MCF 10A (cell line): ENCODE measurements around the gene DUSP16. TPM values are rescaled to one million over a fixed set of nuclear protein-coding genes. Genes with fewer than 3 reads are reported as not detected.

Experiments used
- BruUV-seq: library from RNA; stranded (reverse); fragments of 400-500 nt; replicated peaks from 2 replicates; lab custom pipeline; 2021; lab: Mats Ljungman, UMichigan
- CTCF ChIA-PET: fragments of 300-600 bp; sonication (Branson Sonifier 250); formaldehyde crosslinking; extraction: SDS; loops from one replicate; lab custom pipeline; 2021; ENCODE audit warnings: antibody characterized with exemption, inconsistent platforms; lab: Yijun Ruan, JAX
- POLR2A ChIA-PET: fragments of 300-600, 350-650 bp; sonication (Branson Sonifier 250); formaldehyde crosslinking; extraction: SDS; loops from one replicate; lab custom pipeline; 2020; ENCODE audit warnings: antibody characterized with exemption, inconsistent platforms; lab: Yijun Ruan, JAX
- DNase-seq: peaks from one replicate; pipeline ENCODE4 v3.0.0-alpha.2; 2018; ENCODE audit not compliant: unreplicated experiment
- H3K27ac Mint-ChIP-seq: one replicate; pipeline ENCODE4 v1.8.0; 2022; ENCODE audit warnings: mild to moderate bottlenecking, low read depth, mixed read lengths; ENCODE audit not compliant: unreplicated experiment
- H3K27me3 Mint-ChIP-seq: one replicate; pipeline ENCODE4 v1.8.0; 2022; ENCODE audit warnings: mixed read lengths; ENCODE audit not compliant: insufficient read depth, unreplicated experiment
- H3K36me3 Mint-ChIP-seq: one replicate; pipeline ENCODE4 v1.8.0; 2022; ENCODE audit warnings: mild to moderate bottlenecking, moderate library complexity, mixed read lengths; ENCODE audit not compliant: insufficient read depth, unreplicated experiment
- H3K4me1 Mint-ChIP-seq: one replicate; pipeline ENCODE4 v1.8.0; 2022; ENCODE audit warnings: mixed read lengths; ENCODE audit not compliant: insufficient read depth, unreplicated experiment
- H3K4me3 Mint-ChIP-seq: one replicate; pipeline ENCODE4 v1.8.0; 2022; ENCODE audit warnings: mild to moderate bottlenecking, moderate library complexity, mixed read lengths; ENCODE audit not compliant: unreplicated experiment
- H3K9me3 Mint-ChIP-seq: one replicate; pipeline ENCODE4 v1.8.0; 2022; ENCODE audit warnings: mixed read lengths; ENCODE audit not compliant: unreplicated experiment
- CTCF ChIP-seq: fragments of 200-600 bp; IDR thresholded peaks from one replicate; pipeline ENCODE4 v1.8.0; 2022; ENCODE audit warnings: antibody characterized with exemption, mild to moderate bottlenecking; ENCODE audit not compliant: unreplicated experiment
- intact Hi-C: fragments of 100-400 bp; cut with micrococcal nuclease; formaldehyde crosslinking; loops from 2 replicates; pipeline ENCODE4 v1.14.1; 2022
- total RNA-seq: library from RNA; stranded (reverse); gene quantifications from 2 replicates; pipeline ENCODE4 v1.2.3, GENCODE V29; 2022

The DUSP16 gene
- total RNA-seq, 1 experiment from 2014 or later, result 20.7 TPM

- Mint-ChIP-seq H3K4me1 (peaks cover 23% of the 10 kb centered on the region), H3K36me3 (peaks cover 7% of the 10 kb centered on the region), H3K4me3 (no peak overlapping the region), H3K27ac (no peak overlapping the region), H3K9me3 (no peaks in the 10 kb centered on the region), H3K27me3 (no peaks in the 10 kb centered on the region)
- no TSS peak for BruUV-seq
- DNase-seq, result no peak
- POLR2A ChIA-PET, result interaction anchor here (1.3 to 2.5 kb wide), 3 partner anchors 26 to 118 kb away, joined by 3 to 10 read pairs (median 7); no protein-coding TSS in a partner anchor
- intact Hi-C loops, result no loop called here
- CTCF ChIA-PET, result interaction anchor here (0.5 to 0.6 kb wide), 3 partner anchors 22 to 865 kb away, joined by 3 to 4 read pairs (median 3); no protein-coding TSS in a partner anchor
- no peak for TF ChIP-seq CTCF
These were observed 120.7 kb downstream of the DUSP16 start for GRCh38 chr12:12441843-12442461.

GRCh38 chr12:12441429-12441807 lies 121.2 kb downstream of the DUSP16 start:
- no TSS peak for BruUV-seq
- H3K36me3 Mint-ChIP-seq, result peaks cover 7% of the 10 kb centered on the region
- ChIA-PET CTCF (interaction anchor here (0.5 kb wide), 1 partner anchor 864 kb away, joined by 3 read pairs; no protein-coding TSS in a partner anchor), POLR2A (interaction anchor here (0.6 to 2.5 kb wide), 4 partner anchors 8 to 861 kb away, joined by 4 to 10 read pairs (median 6); no protein-coding TSS in a partner anchor)
- H3K27ac Mint-ChIP-seq, result no peak overlapping the region
- no peak for TF ChIP-seq CTCF
- H3K4me1 Mint-ChIP-seq, result peaks cover 22% of the 10 kb centered on the region
- H3K4me3 Mint-ChIP-seq, result no peak overlapping the region
- intact Hi-C loops, result no loop called here
- no peak for DNase-seq
- no peaks in the 10 kb centered on the region for H3K9me3 Mint-ChIP-seq
- H3K27me3 Mint-ChIP-seq, result no peaks in the 10 kb centered on the region

DNA sequence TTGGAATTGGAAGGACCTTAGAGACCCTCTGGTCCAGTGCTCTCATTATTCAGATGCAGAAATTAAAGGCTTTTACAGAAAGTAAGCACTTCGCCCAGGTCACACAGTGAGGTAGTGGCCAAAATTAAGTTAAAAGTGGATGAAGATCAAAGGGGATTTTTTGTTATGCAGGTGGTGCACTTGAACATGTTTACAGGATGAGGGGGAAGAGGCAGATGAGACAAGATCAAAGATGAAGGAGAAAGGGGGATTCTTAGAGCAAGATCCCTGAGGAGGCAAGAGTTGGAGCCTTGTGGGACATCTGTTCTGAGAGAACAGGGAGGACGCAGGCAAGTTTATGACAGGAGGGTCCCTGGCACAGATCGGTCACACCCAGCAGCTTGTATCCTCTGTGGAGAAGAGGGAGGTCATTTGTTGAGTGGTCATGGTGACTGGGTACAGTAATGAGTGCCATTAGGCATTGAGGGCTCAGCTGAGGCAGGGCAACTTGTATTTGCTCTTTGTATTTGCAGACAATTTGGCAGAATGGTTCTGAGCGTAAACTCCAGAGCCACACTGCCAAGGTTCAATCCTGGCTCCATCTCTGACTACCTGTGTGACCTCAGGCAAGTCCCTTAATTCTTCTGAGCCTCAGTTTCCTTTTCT lies 121.8 kb downstream of the DUSP16 start:
- no peaks in the 10 kb centered on the region for H3K27me3 Mint-ChIP-seq
- ChIA-PET POLR2A (interaction anchor here (0.6 to 2.5 kb wide), 6 partner anchors 8 to 861 kb away, joined by 3 to 10 read pairs (median 6); no protein-coding TSS in a partner anchor), CTCF (interaction anchor here (0.8 kb wide), 1 partner anchor 264 kb away, joined by 4 read pairs; no protein-coding TSS in a partner anchor)
- peaks cover 18% of the 10 kb centered on the region for H3K4me1 Mint-ChIP-seq
- H3K9me3 Mint-ChIP-seq, result no peaks in the 10 kb centered on the region
- no peak for TF ChIP-seq CTCF
- intact Hi-C loops, result no loop called here
- H3K27ac Mint-ChIP-seq, result no peak overlapping the region
- peaks cover 7% of the 10 kb centered on the region for H3K36me3 Mint-ChIP-seq
- no peak overlapping the region for H3K4me3 Mint-ChIP-seq
- DNase-seq, result no peak
- BruUV-seq, result no TSS peak

DNA sequence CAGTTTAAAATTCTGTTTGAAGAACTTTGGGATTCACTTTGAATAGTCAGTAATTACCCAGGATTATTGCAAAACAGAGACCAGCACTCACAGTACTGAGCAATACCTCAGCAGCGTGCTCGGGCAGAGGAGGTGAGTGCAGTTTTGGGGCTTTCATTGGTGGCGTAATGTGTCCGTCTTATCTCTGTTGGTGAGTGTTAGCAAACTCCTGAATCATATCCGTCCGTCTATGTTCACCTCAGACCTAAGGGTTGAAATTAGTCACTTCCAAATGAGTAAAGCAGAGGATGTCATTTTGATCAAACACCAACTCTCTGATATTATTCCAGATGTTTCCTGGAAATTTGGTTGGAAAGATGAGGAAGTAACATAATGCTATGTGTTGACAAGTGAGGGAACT lies 123.0 kb downstream of the DUSP16 start:
- DNase-seq, result peak; percentile 94
- H3K4me1 Mint-ChIP-seq, result peaks cover 15% of the 10 kb centered on the region
- H3K27me3 Mint-ChIP-seq, result no peaks in the 10 kb centered on the region
- H3K36me3 Mint-ChIP-seq, result peaks cover 7% of the 10 kb centered on the region
- no TSS peak for BruUV-seq
- ChIA-PET CTCF (interaction anchor here (0.7 kb wide), 1 partner anchor 16 kb away, joined by 3 read pairs; no protein-coding TSS in a partner anchor), POLR2A (interaction anchor here (0.6 to 1.2 kb wide), 6 partner anchors 10 to 70 kb away, joined by 3 to 6 read pairs (median 4); no protein-coding TSS in a partner anchor)
- no peak for TF ChIP-seq CTCF
- intact Hi-C loops, result no loop called here
- H3K9me3 Mint-ChIP-seq, result no peaks in the 10 kb centered on the region
- no peak overlapping the region for H3K4me3 Mint-ChIP-seq
- peak overlapping the region; percentile 59 for H3K27ac Mint-ChIP-seq
